Measurements from ENCODE around the gene KCNK10.

KCNK10 gene

DNA sequence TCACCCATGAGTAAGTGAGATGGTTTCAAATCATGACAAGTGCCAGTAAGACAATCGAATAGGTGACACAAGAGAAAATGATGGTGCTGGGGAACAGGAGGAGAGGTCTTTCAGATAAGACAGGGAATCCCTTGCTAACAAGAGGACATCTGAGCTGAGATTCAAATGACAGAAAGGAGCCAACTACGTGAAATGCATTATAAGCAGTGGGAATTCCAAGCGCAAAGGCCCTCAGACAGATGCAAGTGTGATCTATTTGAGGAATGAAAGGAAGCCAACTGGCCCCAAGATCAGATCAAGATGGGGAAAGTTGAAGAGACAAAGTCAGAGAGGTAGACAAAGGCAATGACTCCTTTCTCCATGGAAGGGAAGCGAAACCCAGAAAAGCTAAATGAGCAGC, 4.7 kb downstream of the KCNK10 start:
- no peak for DNase-seq

- no peak for DNase-seq
Measured at GRCh38 chr14:88316521-88316920, 6.5 kb downstream of the KCNK10 start.

- DNase-seq = no peak
Measured at GRCh38 chr14:88312257-88312656, 10.8 kb downstream of the KCNK10 start.

DNA sequence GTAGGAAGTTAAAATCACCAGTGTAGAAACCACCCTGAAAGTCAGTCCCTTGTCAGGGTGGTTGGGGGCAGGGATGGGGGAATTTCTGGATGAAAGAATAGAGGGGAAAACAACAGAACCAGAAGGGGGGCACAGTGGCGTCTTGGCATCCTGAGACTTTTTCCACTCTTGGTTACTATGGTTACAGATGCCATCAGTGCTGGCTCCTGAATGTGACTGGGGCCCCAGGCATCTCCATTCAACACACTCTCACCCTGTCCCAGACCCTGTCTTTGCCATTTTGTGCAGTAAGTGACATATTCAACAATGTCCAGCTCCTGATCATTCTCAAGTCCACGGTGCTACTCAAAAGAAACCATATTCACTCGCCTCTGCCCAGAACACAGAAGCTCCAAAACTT, 11.3 kb downstream of the KCNK10 start:
- DNase-seq = no peak

- no peak for DNase-seq
Measured at GRCh38 chr14:88310449-88310848, 12.6 kb downstream of the KCNK10 start.

- DNase-seq = no peak
Measured at GRCh38 chr14:88310021-88310420, 13.0 kb downstream of the KCNK10 start.

- peak; percentile 47 for DNase-seq
Measured at GRCh38 chr14:88305528-88306322, 17.3 kb downstream of the KCNK10 start.

- no peak for DNase-seq
Measured at GRCh38 chr14:88303041-88303440, 20.0 kb downstream of the KCNK10 start.

GRCh38 chr14:88301381-88301780, 21.7 kb downstream of the KCNK10 start:
- no peak for DNase-seq

DNA sequence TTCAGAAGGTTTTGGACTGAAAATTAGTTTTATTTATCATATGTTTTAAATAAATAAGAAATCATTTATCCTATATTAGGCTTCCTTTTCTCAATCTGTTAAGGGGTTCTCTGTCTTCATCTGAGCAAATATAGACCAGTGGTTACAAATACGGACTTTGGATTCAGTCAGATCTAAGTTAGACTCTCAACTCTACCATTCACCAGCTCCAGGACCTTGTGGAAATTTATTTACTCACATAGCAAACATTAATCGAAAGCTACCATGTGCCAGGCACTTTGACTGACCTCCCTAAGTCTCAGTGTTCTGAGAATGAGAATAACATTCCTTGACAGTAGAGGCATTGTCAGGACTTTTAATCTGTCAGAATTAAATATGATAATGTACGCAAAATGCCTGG, 22.3 kb downstream of the KCNK10 start:
- DNase-seq = no peak

- DNase-seq = no peak
Measured at GRCh38 chr14:88299865-88300530, 23.1 kb downstream of the KCNK10 start.

- no peak for DNase-seq
Measured at GRCh38 chr14:88297306-88297705, 25.8 kb downstream of the KCNK10 start.

DNA sequence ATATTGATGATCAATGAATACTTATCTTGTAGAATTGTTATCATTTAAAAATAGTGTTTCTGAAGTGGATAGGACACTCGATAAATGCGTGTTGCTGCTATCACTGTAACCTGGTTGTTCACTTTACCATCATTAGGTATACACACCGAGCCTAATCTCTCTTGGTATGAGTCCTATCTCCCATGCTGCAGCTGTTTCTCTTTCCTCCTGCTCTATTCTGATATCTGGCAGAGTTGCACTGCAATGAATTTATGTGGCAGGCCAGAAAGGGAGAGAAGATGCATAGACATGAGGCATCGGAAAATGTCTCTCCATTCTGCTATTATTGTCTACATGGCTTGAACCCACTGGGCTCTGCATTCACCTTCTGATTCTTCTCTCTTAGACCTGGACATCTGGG, 26.7 kb downstream of the KCNK10 start:
- no peak for DNase-seq

DNA sequence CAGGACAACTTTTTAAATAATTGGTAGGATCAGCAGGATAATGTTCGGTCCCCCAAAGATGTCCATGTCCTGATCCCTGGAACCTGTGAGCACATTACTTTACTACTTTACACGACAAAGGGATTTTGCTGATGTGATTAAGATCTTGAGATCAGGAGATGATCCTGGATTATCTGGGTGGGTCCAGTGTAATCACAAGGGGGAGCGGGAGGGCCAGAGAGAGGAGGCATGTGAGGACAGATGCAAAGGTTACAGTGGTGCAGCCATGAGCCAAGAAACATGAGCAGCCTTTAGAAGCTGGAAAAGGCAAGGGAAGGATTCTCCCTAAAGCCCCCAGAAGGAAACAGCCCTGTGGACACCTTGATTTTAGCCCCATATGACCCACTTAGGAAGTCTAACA, 33.1 kb downstream of the KCNK10 start:
- DNase-seq = no peak

GRCh38 chr14:88289234-88289633, 33.8 kb downstream of the KCNK10 start:
- no peak for DNase-seq

GRCh38 chr14:88286309-88286708, 36.8 kb downstream of the KCNK10 start:
- DNase-seq = no peak

DNA sequence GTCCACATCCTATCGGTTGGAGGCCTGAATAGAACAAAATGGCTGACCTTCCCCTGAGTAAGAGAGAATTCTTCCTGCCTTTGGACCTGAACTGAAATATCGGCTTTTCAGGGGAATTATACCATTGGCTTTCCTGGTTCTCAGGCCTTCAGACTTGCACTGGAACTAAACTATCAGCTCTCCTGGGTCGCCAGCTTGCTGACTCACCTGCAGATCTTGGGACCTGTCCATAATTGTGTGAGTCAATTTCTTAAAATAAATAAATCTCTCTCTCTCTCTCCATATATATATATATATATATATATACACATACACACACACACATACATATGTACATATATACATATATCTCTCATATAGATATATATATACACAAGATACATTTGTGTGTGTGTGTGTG, 41.6 kb downstream of the KCNK10 start:
- DNase-seq = no peak

- DNase-seq = no peak
Measured at GRCh38 chr14:88276923-88277596, 46.0 kb downstream of the KCNK10 start.

- DNase-seq = no peak
Measured at GRCh38 chr14:88272390-88273269, 50.4 kb downstream of the KCNK10 start.

DNA sequence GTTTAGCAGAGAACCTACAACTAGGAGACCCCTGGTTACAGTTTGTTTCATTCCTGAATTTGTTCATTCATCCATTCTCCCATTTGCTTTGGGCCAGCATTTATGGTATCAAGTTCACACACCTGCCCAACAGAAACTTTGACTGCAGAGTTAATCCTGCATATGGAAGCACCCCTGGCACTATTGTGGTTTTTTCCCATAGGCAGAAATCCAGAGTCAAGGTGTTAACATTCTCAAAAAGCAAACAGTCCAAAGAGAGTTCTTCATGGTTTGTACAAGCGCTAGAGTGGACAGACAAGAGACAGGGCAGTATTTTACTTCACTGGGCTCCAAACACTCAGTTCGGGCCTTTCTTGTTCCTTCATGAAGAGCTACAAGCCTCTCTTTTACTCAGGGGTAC, 51.9 kb downstream of the KCNK10 start:
- DNase-seq = no peak

DNA sequence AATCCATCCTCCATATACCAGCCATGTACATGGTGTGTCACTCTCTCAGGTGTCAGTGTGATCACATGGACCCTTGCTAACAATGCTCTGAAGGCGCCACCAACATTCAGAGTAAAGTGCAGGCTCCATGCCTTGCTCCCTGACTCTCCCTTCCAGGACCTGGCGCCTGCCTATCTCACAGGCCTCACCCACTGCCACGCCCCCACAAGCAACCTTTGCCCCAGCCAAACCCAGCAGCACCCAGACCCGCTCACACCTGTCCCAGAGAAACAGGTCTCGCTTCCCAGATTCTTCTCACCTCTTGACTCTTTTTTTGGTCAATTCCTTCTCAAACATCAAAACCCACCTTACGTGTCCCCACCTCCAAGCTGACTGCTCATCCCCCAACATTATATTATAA, 52.3 kb downstream of the KCNK10 start:
- DNase-seq = no peak

GRCh38 chr14:88269806-88270420, 53.2 kb downstream of the KCNK10 start:
- no peak for DNase-seq

- DNase-seq = no peak
Measured at GRCh38 chr14:88266474-88266873, 56.6 kb downstream of the KCNK10 start.
